ENCODE measurements around the gene ATP5ME.

The ATP5ME gene

GRCh38 chr4:632196-632790 lies 41.8 kb downstream of the ATP5ME start:
- DNase-seq, result no peak

GRCh38 chr4:630656-631055 lies 43.4 kb downstream of the ATP5ME start:
- no peak for DNase-seq

- DNase-seq, result no peak
Observed at GRCh38 chr4:629915-630641, 44.0 kb downstream of the ATP5ME start.

- DNase-seq, result no peak
Observed at GRCh38 chr4:629636-629914, 44.5 kb downstream of the ATP5ME start.

DNA sequence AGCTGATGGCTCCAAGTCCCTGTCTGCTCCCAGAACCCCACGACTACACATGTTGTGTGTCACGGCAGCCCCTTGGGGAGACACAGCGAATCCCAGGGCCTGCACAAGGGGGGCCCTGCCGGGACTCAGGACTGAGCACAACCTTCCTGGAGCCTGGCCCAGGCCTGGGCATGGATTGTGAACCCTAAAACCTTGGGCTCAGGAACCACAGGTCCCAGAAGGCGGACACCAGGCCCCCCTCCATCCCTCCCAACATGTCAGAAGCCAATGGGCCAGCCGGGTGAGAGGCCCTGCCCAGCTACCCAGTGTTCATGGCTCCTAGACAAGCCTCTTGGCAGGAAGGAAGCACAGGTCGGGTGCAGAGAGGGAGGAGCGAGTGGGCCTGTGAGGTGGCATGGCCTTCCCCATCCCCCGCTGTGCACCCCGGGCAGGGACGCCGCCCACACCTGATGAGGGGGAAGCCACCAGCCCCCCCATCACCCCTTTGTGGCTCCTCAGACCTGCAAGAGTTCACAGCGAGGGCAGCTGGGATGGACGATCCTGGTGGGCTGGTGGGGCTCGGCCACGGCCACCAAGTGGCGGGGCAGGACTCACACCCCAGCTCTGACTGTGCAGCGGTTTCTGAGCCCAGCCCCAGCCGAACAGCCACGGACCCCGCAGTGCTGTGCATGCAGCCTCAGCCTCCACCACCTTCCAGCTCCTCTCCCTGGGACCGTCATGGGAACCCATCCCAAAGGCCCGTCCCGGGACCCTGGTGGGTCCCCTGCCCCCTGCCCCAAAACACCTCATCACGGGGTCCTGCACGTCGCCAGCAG lies 45.0 kb downstream of the ATP5ME start:
- no peak for DNase-seq

DNA sequence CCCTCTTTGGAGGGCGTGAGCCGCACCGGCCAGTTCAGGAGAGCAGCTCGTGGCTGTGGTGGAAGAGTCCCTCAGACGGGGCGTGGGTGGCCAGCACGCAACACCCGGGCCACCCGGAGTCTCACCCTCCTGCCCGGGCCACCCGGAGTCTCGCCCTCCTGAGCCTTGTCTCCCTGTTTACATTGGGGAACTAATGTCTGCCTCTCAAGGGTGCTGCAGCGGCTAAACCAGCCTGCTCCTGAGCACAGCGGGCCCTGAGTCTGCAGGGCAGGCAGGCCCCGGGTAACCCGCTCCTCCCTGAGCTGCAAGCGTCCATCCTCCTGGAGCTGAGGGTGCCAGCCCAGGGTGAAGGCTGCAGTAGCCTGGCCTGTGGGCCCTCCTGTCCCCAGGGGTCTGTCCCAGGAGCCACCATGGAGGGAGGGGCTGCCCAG lies 45.8 kb downstream of the ATP5ME start:
- no peak for DNase-seq

GRCh38 chr4:627347-628125 lies 46.5 kb downstream of the ATP5ME start:
- DNase-seq, result no peak

DNA sequence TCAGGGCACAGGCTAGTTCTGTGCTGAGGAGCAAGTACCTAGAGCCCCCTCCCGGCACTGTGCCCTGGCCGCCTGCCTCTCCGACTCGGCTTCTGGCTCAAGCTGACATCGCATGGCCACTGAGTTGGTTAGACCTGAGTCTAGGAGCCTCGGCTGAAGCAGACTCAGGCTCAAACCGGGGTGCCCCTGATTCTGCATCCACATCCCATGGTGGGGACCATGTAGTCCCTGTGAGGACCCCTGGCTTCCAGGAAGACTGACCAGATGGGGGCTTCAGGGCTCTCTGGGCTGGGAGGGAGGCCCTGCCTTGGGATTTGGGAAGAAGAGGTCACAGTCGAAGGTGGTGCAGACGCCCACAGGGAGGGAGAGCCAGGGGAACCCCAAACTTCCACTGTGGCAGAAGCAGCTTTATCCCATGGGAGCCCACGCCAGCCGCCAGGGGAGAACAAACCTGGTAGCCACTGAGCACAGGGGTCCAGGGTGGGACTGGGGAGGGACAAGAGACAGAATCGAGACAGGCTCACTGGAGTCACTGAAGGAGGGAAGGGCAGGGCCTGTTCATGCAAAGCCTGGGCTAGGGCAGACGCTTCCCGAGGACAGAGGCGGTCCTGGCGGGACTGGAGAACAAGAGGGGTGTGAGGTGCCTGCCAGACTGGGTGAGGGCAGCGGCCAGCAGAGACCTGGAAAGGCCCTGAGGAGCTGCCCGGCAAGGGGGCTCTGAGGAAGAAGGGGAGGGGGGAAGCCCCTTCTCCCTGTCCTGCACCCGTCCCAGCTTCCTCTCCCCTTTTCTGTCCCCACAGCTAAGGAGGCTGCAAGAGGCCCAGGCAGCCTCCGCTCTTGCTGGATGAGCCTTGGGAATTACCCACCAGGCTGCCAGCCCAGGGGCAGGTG lies 47.6 kb downstream of the ATP5ME start:
- no peak for DNase-seq

GRCh38 chr4:625631-626161 lies 48.4 kb downstream of the ATP5ME start:
- no peak for DNase-seq

- DNase-seq, result no peak
Observed at GRCh38 chr4:624705-625590, 49.1 kb downstream of the ATP5ME start, which contains the start of gene PDE6B. Gene PDE6B (plus strand): TSS chr4:625573. CDS start chr4:625627, 54 bp downstream.

DNA sequence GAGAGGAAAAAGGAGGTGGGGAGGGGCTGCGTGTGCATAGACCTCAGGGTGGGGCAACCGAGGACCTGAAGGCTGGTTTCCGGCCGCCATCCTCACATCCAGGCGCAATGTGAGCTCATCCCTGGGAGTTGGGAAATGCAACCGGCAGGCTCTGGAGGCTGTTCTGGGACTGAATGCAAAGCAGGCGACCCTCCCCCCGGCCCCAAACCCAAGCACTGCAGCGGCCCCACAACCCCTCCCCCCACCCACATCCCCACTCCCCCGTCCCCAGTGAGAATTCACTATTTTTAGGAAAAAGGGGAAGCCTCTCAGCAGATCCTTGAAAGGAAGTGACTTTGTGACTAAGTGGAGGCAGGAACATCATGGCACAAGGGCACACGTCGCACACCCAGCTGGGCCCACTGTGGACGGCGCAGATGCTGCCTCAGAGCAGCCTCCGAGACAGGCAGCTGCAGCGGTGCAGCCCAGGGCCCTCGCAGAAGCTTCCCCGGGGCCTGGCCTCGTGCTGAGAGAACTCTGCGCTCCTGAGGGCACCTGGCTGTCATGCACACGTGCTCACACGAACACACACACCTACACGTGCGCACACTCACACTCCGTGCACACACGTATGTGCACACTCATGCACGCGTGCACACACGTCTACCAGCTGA lies 50.0 kb downstream of the ATP5ME start:
- no peak for DNase-seq

GRCh38 chr4:622996-623913 lies 50.8 kb downstream of the ATP5ME start:
- no peak for DNase-seq
